ENCODE results near the gene PPP6R2. TPM values are rescaled to one million over a fixed set of nuclear protein-coding genes. Genes with fewer than 3 reads are reported as not detected.

Gene PPP6R2
- total and polyA plus RNA-seq, 11 donors = 29.6 to 68.1 (median 41.5) TPM

- intact Hi-C loops (cut with DNase I) = no loop called here
- ATAC-seq (no peak), DNase-seq (peak in 1 of 5 donors; percentile 18)
- Histone ChIP-seq H3K4me1 (peaks cover 0 to 66% (median 9%) of the 10 kb centered on the region in 12 donors), H3K27me3 (no peaks in the 10 kb centered on the region), H3K36me3 (peaks cover 0 to 56% (median 26%) of the 10 kb centered on the region in 9 donors), H3K9me3 (no peaks in the 10 kb centered on the region), H3K27ac (peak overlapping the region in 8 of 12 donors; percentile 11 to 92 (median 34)), H3K4me3 (no peak overlapping the region)
- TF ChIP-seq CTCF (IDR thresholded peaks at IDR 0.05) = no peak
- TF ChIP-seq POLR2A (IDR thresholded peaks at IDR 0.05) = no peak
- 84 to 94% (median 87%) methylated on average over 15 of the region's 15 CpGs for WGBS, 4 donors
Observed at GRCh38 chr22:50398831-50399648, 55.9 kb downstream of the PPP6R2 start.

- peaks cover 0 to 48% (median 18%) of the 10 kb centered on the region in 9 donors for H3K36me3 ChIP-seq
- TF ChIP-seq POLR2A (IDR thresholded peaks at IDR 0.05) (no peak), CTCF (IDR thresholded peaks at IDR 0.05) (peak in 8 of 12 donors; percentile 9 to 45 (median 23))
- peaks cover 0 to 67% (median 10%) of the 10 kb centered on the region in 12 donors for H3K4me1 ChIP-seq
- ATAC-seq = peak in 3 of 4 donors; percentile 49 to 72 (median 72)
- peak overlapping the region in 8 of 12 donors; percentile 11 to 92 (median 34) for H3K27ac ChIP-seq
- H3K4me3 ChIP-seq = no peak overlapping the region
- peak; percentile 29 to 68 (median 37) for DNase-seq
- H3K9me3 ChIP-seq = no peaks in the 10 kb centered on the region
- no peaks in the 10 kb centered on the region for H3K27me3 ChIP-seq
- WGBS, 4 donors = 59 to 67% (median 63%) methylated on average over 7 to 8 of the region's 8 CpGs
- intact Hi-C loops (cut with DNase I) = no loop called here
Observed at GRCh38 chr22:50399751-50400331, 56.7 kb downstream of the PPP6R2 start.

GRCh38 chr22:50400406-50400805 is 57.3 kb downstream of the PPP6R2 start:
- Histone ChIP-seq H3K27me3 (no peaks in the 10 kb centered on the region), H3K9me3 (no peaks in the 10 kb centered on the region), H3K4me1 (peaks cover 0 to 67% (median 10%) of the 10 kb centered on the region in 12 donors), H3K36me3 (peaks cover 0 to 43% (median 12%) of the 10 kb centered on the region in 9 donors), H3K4me3 (no peak overlapping the region), H3K27ac (peak overlapping the region in 7 of 12 donors; percentile 10 to 92 (median 26))
- intact Hi-C loops (cut with DNase I) = no loop called here
- ATAC-seq = no peak
- WGBS, 4 donors = 74 to 84% (median 81%) methylated on average over 4 of the region's 4 CpGs
- TF ChIP-seq CTCF (IDR thresholded peaks at IDR 0.05) (no peak), POLR2A (IDR thresholded peaks at IDR 0.05) (no peak)
- peak in 1 of 5 donors; percentile 5 for DNase-seq

GRCh38 chr22:50400931-50401330 is 57.8 kb downstream of the PPP6R2 start:
- DNase-seq (peak in 1 of 5 donors; percentile 1), ATAC-seq (no peak)
- TF ChIP-seq CTCF (IDR thresholded peaks at IDR 0.05) (no peak), POLR2A (IDR thresholded peaks at IDR 0.05) (no peak)
- no peak overlapping the region for H3K4me3 ChIP-seq
- no peaks in the 10 kb centered on the region for H3K27me3 ChIP-seq
- intact Hi-C loops (cut with DNase I) = no loop called here
- peaks cover 0 to 67% (median 10%) of the 10 kb centered on the region in 12 donors for H3K4me1 ChIP-seq
- H3K27ac ChIP-seq = peak overlapping the region in 1 of 12 donors; percentile 92
- no peaks in the 10 kb centered on the region for H3K9me3 ChIP-seq
- 93 to 97% (median 95%) methylated on average over 5 of the region's 5 CpGs for WGBS, 4 donors
- H3K36me3 ChIP-seq = peaks cover 0 to 37% (median 10%) of the 10 kb centered on the region in 9 donors
